Pancreas (tissue), 10 donors: ENCODE results near the gene LGI4. TPM values are rescaled to one million over a fixed set of nuclear protein-coding genes. Genes with fewer than 3 reads are reported as not detected.

ENCODE experiments used
- ATAC-seq, 4 donors: fragments of 200-7000 bp; cut with Tn5 transposase; one replicate each; pipeline versions ENCODE4 v1.8.0 to v1.9.1; 2020; ENCODE audit warnings: mild to moderate bottlenecking in 4 of 4, moderate library complexity in 4 of 4
- DNase-seq, 6 donors: peaks; one replicate each; pipeline ENCODE4 v3.0.0-alpha.2; 2020
- FAIRE-seq: peaks from 2 replicates; lab custom pipeline; 2012; peaks lifted over from hg19 to GRCh38; lab: Jason Lieb, UNC
- H3K27ac ChIP-seq, 4 donors: fragments of 200-600 bp; sonication (generic); 1 replicate in 3 of 4; 2 replicates in 1 of 4; pipeline versions ENCODE4 v1.5.0 to v1.8.0; 2020
- H3K27me3 ChIP-seq, 4 donors: fragments of 200-600 bp; one replicate each; pipeline ENCODE4 v1.8.0; 2021
- H3K36me3 ChIP-seq, 3 donors: fragments of 200-600 bp; sonication (generic) in 1 of 3; one replicate each; pipeline versions ENCODE4 v1.5.0 to v1.8.0; 2020 to 2021
- H3K4me1 ChIP-seq, 3 donors: fragments of 200-600 bp; one replicate each; pipeline ENCODE4 v1.8.0; 2021
- H3K4me3 ChIP-seq, 4 donors: fragments of 200-600 bp; sonication (generic) in 2 of 4; one replicate each; pipeline versions ENCODE4 v1.5.0 to v1.8.0; 2020 to 2021
- H3K9me3 ChIP-seq, 4 donors: fragments of 200-600 bp; one replicate each; pipeline ENCODE4 v1.8.0; 2021
- WGBS, 2 donors: extraction: QIAGEN DNeasy Blood & Tissue Kit; methylation state at CpG; one replicate each; pipeline ENCODE4 v1.1.7; 2013; 5-methylcytosine and 5-hydroxymethylcytosine counted together
- intact Hi-C, 3 donors: fragments of 100-400 bp; cut with DNase I; formaldehyde crosslinking; loops; one replicate each; pipeline versions ENCODE4 v1.11.1 to v1.14.2; 2022
- polyA plus RNA-seq, 2 donors: library from polyadenylated mRNA; stranded (reverse); fragments of 200-250 nt; gene quantifications; one replicate each; pipeline ENCODE4 v1.2.3, GENCODE V29; 2013
- total RNA-seq, 6 donors: library from RNA; stranded (reverse); fragmentation: NEBNext Ultra II Directional in 4 of 6; extraction: Animal tissue kit (Norgen Biotek cat#: 25700) in 4 of 6; gene quantifications; one replicate each; pipeline versions ENCODE4 v1.2.1 to v1.2.4, GENCODE V29; 2021 to 2023
- TF ChIP-seq, protein P1 (sequence below), 4 donors: fragments of 200-600 bp; sonication (generic) in 3 of 4; IDR thresholded peaks; one replicate each; pipeline versions ENCODE4 v1.5.0 to v1.8.0; 2021; ENCODE audit warnings: antibody characterized with exemption in 4 of 4
- donor health status: healthy with polysubstance abuse.
- donor health status: DM: no; HTN: no; CAD: no; lungs with moderate emphysema.
- donor health status: DM: no; HTN: no; CAD: no.
- donor health status: control.
- donor health status: control.
- donor health status: Bipolar disorder and iron deficiency.
- donor health status: DM: yes; HTN: yes; CAD: no.
- donor health status: DM: no; HTN: no; CAD: no.
- donor health status: DM: no; HTN: no; CAD: no.
- donor health status: DM: yes; HTN: yes; CAD: no.

The LGI4 gene
- total and polyA plus RNA-seq, 8 donors = 0.38 to 17.9 (median 2.2) TPM

DNA sequence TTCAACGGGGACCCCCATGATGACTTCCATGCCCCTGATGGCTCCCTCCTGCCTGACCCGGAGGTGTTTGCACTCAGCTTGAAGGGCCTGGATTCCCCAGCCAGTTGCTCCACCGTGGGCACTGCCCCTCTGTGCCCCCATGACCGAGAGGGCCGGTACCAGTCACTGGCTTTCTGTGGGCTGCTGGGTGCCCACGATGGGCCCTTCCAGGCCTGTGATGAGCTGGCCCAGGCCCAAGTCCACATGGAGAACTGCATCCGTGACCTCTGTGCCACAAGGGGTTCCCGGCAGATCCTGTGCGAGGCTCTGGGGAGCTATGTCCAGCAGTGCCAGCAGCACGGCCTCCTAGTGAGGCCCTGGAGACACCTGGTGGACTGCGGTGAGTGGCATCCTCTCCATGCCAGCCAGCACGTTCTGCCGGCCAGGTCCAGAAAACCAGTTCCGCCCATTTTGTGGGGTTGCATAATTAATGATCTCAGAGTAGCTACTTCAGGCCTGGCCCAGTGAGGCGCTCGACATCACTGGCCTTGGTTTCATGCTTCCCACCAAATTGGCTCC is 54.2 kb downstream of the LGI4 start:
- Histone ChIP-seq H3K36me3 (no peaks in the 10 kb centered on the region), H3K4me1 (no peaks in the 10 kb centered on the region), H3K27ac (no peak overlapping the region), H3K27me3 (no peaks in the 10 kb centered on the region), H3K4me3 (no peak overlapping the region), H3K9me3 (no peaks in the 10 kb centered on the region)
- ATAC-seq (no peak), FAIRE-seq (no peak), DNase-seq (no peak)
- intact Hi-C loops = no loop called here
- TF ChIP-seq, protein P1, sequence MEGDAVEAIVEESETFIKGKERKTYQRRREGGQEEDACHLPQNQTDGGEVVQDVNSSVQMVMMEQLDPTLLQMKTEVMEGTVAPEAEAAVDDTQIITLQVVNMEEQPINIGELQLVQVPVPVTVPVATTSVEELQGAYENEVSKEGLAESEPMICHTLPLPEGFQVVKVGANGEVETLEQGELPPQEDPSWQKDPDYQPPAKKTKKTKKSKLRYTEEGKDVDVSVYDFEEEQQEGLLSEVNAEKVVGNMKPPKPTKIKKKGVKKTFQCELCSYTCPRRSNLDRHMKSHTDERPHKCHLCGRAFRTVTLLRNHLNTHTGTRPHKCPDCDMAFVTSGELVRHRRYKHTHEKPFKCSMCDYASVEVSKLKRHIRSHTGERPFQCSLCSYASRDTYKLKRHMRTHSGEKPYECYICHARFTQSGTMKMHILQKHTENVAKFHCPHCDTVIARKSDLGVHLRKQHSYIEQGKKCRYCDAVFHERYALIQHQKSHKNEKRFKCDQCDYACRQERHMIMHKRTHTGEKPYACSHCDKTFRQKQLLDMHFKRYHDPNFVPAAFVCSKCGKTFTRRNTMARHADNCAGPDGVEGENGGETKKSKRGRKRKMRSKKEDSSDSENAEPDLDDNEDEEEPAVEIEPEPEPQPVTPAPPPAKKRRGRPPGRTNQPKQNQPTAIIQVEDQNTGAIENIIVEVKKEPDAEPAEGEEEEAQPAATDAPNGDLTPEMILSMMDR (IDR thresholded peaks at IDR 0.05) = no peak
- WGBS, 2 donors = 77 to 84% methylated on average over 16 of the region's 16 CpGs

DNA sequence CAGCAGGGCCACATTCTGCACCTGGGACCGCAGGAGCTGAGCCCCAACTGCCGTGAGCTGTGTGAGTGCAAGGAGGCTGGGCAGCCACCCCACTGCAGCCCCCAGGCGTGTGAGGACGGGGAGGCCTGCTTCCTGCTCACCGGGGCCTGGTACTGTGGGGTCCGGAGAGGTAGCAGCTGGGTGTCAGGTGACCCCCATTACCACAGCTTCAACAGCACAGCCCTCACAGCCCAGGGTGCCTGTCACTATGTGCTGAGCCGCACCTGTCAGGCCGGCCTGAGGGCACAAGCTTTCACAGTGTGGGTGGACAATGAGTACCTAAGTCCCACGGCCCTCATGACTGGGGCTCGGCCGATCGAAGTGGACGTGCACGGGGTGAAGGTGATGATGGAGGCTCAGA is 55.0 kb downstream of the LGI4 start:
- Histone ChIP-seq H3K27ac (no peak overlapping the region), H3K4me3 (no peak overlapping the region), H3K27me3 (no peaks in the 10 kb centered on the region), H3K36me3 (no peaks in the 10 kb centered on the region), H3K9me3 (no peaks in the 10 kb centered on the region), H3K4me1 (no peaks in the 10 kb centered on the region)
- no peak for ATAC-seq
- intact Hi-C loops = no loop called here
- TF ChIP-seq, protein P1 (IDR thresholded peaks at IDR 0.05) = no peak
- WGBS, 2 donors = 85 to 89% methylated on average over 14 of the region's 14 CpGs
- peak in 1 of 6 donors; percentile 59 for DNase-seq
- no peak for FAIRE-seq

DNA sequence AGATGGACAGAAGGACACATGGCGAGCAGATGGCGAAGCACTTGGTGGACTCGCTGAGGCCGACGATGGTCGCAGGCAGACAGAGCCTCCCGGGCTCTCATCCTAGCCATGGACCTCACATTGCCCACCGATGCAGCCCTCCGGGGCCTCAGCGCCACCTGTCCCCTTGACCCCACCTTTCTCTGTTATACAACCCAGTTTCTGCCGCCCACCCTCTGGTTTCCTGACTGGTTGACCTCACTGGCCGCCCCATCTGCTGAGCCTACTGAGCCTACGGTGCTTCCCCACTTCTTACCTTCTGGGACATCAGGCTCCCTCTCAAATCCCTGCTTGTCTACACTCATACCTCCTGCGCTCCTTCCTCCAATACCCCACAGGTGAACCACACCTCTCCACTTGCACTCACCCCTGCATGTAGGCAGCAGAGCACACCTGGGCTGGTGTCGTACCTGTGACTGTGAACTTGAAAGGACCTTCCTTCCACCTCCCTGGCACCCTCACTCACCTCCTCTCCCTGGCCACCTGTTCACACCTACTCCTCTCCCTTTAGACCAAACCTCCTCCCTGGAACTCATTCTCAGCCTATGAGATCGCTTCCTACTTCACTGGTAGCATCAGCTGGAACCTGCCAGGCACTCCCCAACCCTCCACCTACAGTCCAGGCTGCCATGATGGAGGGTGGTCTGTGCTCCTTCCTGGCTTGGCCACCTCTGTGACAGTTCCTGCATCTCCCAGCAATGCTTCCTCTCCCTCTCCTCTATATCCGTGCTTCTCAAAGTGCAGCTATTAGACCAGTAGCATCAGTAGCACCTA is 57.2 kb downstream of the LGI4 start:
- FAIRE-seq = no peak
- Histone ChIP-seq H3K27me3 (no peaks in the 10 kb centered on the region), H3K36me3 (no peaks in the 10 kb centered on the region), H3K4me1 (no peaks in the 10 kb centered on the region), H3K4me3 (no peak overlapping the region), H3K9me3 (no peaks in the 10 kb centered on the region), H3K27ac (no peak overlapping the region)
- intact Hi-C loops = no loop called here
- no peak for ATAC-seq
- DNase-seq = no peak
- WGBS, 2 donors = 91 to 92% methylated on average over 17 of the region's 17 CpGs
- TF ChIP-seq, protein P1 (IDR thresholded peaks at IDR 0.05) = no peak

DNA sequence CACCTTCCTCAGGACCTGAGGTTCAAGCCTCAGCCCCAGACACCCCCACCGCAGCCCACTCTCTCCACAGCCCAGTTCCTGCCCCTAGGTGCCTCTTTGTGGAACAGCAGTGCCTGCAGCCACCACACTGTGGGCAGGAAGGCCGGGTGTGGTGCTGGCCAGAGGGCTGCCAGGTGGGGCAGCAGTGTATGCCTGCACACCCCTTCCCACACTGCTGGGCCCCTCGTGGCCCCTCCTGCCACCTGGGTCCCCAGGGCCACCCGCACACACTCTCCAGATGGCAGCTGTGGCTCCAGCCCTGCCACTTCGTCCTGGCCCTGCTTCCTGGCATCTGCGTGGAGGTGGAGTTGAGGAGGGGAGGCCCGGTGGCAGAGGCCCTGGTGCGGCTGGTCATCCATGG is 58.2 kb downstream of the LGI4 start:
- TF ChIP-seq, protein P1 (IDR thresholded peaks at IDR 0.05) = no peak
- H3K36me3 ChIP-seq = no peaks in the 10 kb centered on the region
- 77 to 91% methylated on average over 8 of the region's 8 CpGs for WGBS, 2 donors
- intact Hi-C loops = no loop called here
- no peaks in the 10 kb centered on the region for H3K9me3 ChIP-seq
- H3K4me3 ChIP-seq = no peak overlapping the region
- no peak for FAIRE-seq
- no peak for DNase-seq
- no peak overlapping the region for H3K27ac ChIP-seq
- ATAC-seq = no peak
- no peaks in the 10 kb centered on the region for H3K4me1 ChIP-seq
- no peaks in the 10 kb centered on the region for H3K27me3 ChIP-seq

DNA sequence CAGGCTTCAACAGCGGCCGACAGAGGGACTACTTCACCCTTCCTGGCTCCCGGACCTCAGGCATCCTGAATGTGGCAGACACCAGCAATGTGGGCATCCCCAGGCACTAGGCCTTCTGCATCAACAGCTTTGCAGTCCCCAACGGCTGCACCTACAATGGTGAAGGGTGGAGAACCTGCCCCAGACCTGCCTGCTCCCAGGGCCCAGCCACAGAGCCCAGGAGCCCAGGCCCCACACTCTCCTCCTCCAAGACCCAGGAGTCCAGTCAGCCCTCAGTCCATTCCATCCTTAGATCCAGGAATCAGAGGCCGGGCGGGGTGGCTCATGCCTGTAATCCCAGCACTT is 58.9 kb downstream of the LGI4 start:
- DNase-seq (no peak), FAIRE-seq (no peak), ATAC-seq (no peak)
- TF ChIP-seq, protein P1 (IDR thresholded peaks at IDR 0.05) = no peak
- no peaks in the 10 kb centered on the region for H3K9me3 ChIP-seq
- H3K4me1 ChIP-seq = no peaks in the 10 kb centered on the region
- no peaks in the 10 kb centered on the region for H3K36me3 ChIP-seq
- intact Hi-C loops = no loop called here
- no peak overlapping the region for H3K27ac ChIP-seq
- 85 to 92% methylated on average over 6 of the region's 6 CpGs for WGBS, 2 donors
- no peak overlapping the region for H3K4me3 ChIP-seq
- no peaks in the 10 kb centered on the region for H3K27me3 ChIP-seq
